Measurements from ENCODE around the gene CNTNAP4. TPM values are rescaled to one million over a fixed set of nuclear protein-coding genes. Genes with fewer than 3 reads are reported as not detected.

CNTNAP4 gene
- not detected for total RNA-seq

- intact Hi-C loops (cut with DNase I; ENCODE audit: low total_unique reads): no loop called here
- no peaks in the 10 kb centered on the region for H3K36me3 ChIP-seq
- H3K4me3 ChIP-seq: no peak within 1 kb of the TSS
- in situ Hi-C loops (cut with MboI; ENCODE audit: low pct_ligation_motif_present in 1 of 4, low pct_unique_long_range_greater_than_20kb in 1 of 4, low sequenced_read_pairs in 3 of 4): no loop called here
- no peaks in the 10 kb centered on the region for H3K27me3 ChIP-seq
- WGBS, 2 donors (ENCODE audit: low coverage in 1 of 2): 13 to 18% methylated on average over 8 to 16 of the region's 16 CpGs
- no peaks in the 10 kb centered on the region for H3K9me3 ChIP-seq
- no peak for TF ChIP-seq POLR2AphosphoS5 (IDR thresholded peaks at IDR 0.05)
- H3K4me1 ChIP-seq: no peaks in the 10 kb centered on the region
- DNase-seq: no peak
- no peak within 1 kb of the TSS for H3K27ac ChIP-seq
These were observed at the start of gene CNTNAP4 for GRCh38 chr16:76276745-76277438. Gene CNTNAP4 (plus strand): TSS chr16:76277401. CDS start chr16:76277663, 262 bp downstream.

- WGBS, 2 donors (ENCODE audit: low coverage in 1 of 2): 40 to 54% methylated on average over 1 to 2 of the region's 2 CpGs
- Histone ChIP-seq H3K4me3 (no peak overlapping the region), H3K27me3 (no peaks in the 10 kb centered on the region), H3K36me3 (no peaks in the 10 kb centered on the region), H3K9me3 (no peaks in the 10 kb centered on the region), H3K4me1 (no peaks in the 10 kb centered on the region), H3K27ac (no peak overlapping the region)
- TF ChIP-seq POLR2AphosphoS5 (IDR thresholded peaks at IDR 0.05): no peak
- no peak for TF ChIP-seq POLR2A (IDR thresholded peaks at IDR 0.05)
- TF ChIP-seq CTCF (IDR thresholded peaks at IDR 0.05): no peak
- TF ChIP-seq EP300 (IDR thresholded peaks at IDR 0.05; ENCODE audit: low read depth): no peak
- in situ Hi-C loops (cut with MboI; ENCODE audit: low pct_ligation_motif_present in 1 of 4, low pct_unique_long_range_greater_than_20kb in 1 of 4, low sequenced_read_pairs in 3 of 4): no loop called here
- no peak for DNase-seq
- intact Hi-C loops (cut with DNase I; ENCODE audit: low total_unique reads): no loop called here
These were observed 48.6 kb upstream of the CNTNAP4 start for GRCh38 chr16:76228546-76229146.

- H3K4me3 ChIP-seq: no peak overlapping the region
- TF ChIP-seq POLR2AphosphoS5 (IDR thresholded peaks at IDR 0.05) (no peak), CTCF (IDR thresholded peaks at IDR 0.05) (no peak), POLR2A (IDR thresholded peaks at IDR 0.05) (no peak), EP300 (IDR thresholded peaks at IDR 0.05; ENCODE audit: low read depth) (no peak)
- no peaks in the 10 kb centered on the region for H3K27me3 ChIP-seq
- WGBS, 2 donors (ENCODE audit: low coverage in 1 of 2): 69 to 70% methylated on average over 5 of the region's 5 CpGs
- intact Hi-C loops (cut with DNase I; ENCODE audit: low total_unique reads): no loop called here
- H3K9me3 ChIP-seq: no peaks in the 10 kb centered on the region
- no peak overlapping the region for H3K27ac ChIP-seq
- no peak for DNase-seq
- in situ Hi-C loops (cut with MboI; ENCODE audit: low pct_ligation_motif_present in 1 of 4, low pct_unique_long_range_greater_than_20kb in 1 of 4, low sequenced_read_pairs in 3 of 4): no loop called here
- no peaks in the 10 kb centered on the region for H3K36me3 ChIP-seq
- H3K4me1 ChIP-seq: no peaks in the 10 kb centered on the region
These were observed 44.5 kb upstream of the CNTNAP4 start for GRCh38 chr16:76232704-76233103.

GRCh38 chr16:76235025-76235424 is 42.2 kb upstream of the CNTNAP4 start:
- Histone ChIP-seq H3K36me3 (no peaks in the 10 kb centered on the region), H3K27me3 (no peaks in the 10 kb centered on the region), H3K27ac (no peak overlapping the region), H3K4me3 (no peak overlapping the region), H3K4me1 (no peaks in the 10 kb centered on the region), H3K9me3 (no peaks in the 10 kb centered on the region)
- intact Hi-C loops (cut with DNase I; ENCODE audit: low total_unique reads): no loop called here
- 93 to 100% methylated on average over 1 to 22 of the region's 23 CpGs for WGBS, 2 donors (ENCODE audit: low coverage in 1 of 2)
- in situ Hi-C loops (cut with MboI; ENCODE audit: low pct_ligation_motif_present in 1 of 4, low pct_unique_long_range_greater_than_20kb in 1 of 4, low sequenced_read_pairs in 3 of 4): no loop called here
- TF ChIP-seq POLR2A (IDR thresholded peaks at IDR 0.05): no peak
- no peak for TF ChIP-seq EP300 (IDR thresholded peaks at IDR 0.05; ENCODE audit: low read depth)
- TF ChIP-seq CTCF (IDR thresholded peaks at IDR 0.05): no peak
- TF ChIP-seq POLR2AphosphoS5 (IDR thresholded peaks at IDR 0.05): no peak
- no peak for DNase-seq
